H9 (cell line): ENCODE results near the gene IL12RB1. TPM values are rescaled to one million over a fixed set of nuclear protein-coding genes. Genes with fewer than 3 reads are reported as not detected.

ENCODE experiments used
- DNase-seq: peaks from one replicate; pipeline ENCODE4 v3.0.0-alpha.2; 2017
- H2AFZ ChIP-seq: one replicate; pipeline ENCODE4 v1.6.1; 2013; ENCODE audit warnings: mild to moderate bottlenecking, low read length, control low read depth, moderate library complexity
- H2AK5ac ChIP-seq: 2 replicates; pipeline ENCODE4 v1.6.1; 2013; ENCODE audit warnings: low read length, control low read depth, mixed read lengths; ENCODE audit not compliant: insufficient read length
- H2BK120ac ChIP-seq: one replicate; pipeline ENCODE4 v1.6.1; 2013; ENCODE audit warnings: low read depth, mild to moderate bottlenecking, low read length, control low read depth, inconsistent platforms; ENCODE audit not compliant: poor library complexity, severe bottlenecking
- H2BK12ac ChIP-seq: 2 replicates; pipeline ENCODE4 v1.6.1; 2013; ENCODE audit warnings: low read length, control low read depth, mixed read lengths, low read depth; ENCODE audit not compliant: insufficient read length
- H2BK15ac ChIP-seq: 2 replicates; pipeline ENCODE4 v1.6.1; 2013; ENCODE audit warnings: low read depth, low read length, control low read depth
- H2BK20ac ChIP-seq: one replicate; pipeline ENCODE4 v1.6.1; 2013; ENCODE audit warnings: low read depth, mild to moderate bottlenecking, low read length, control low read depth, inconsistent platforms; ENCODE audit not compliant: poor library complexity, severe bottlenecking
- H2BK5ac ChIP-seq: 2 replicates; pipeline ENCODE4 v1.6.1; 2013; ENCODE audit warnings: low read length, control low read depth, mixed read lengths; ENCODE audit not compliant: insufficient read length
- H3K14ac ChIP-seq: 2 replicates; pipeline ENCODE4 v1.6.1; 2013; ENCODE audit warnings: low read length, control low read depth; ENCODE audit not compliant: insufficient read depth
- H3K18ac ChIP-seq: 2 replicates; pipeline ENCODE4 v1.6.1; 2013; ENCODE audit warnings: low read depth, mild to moderate bottlenecking, mixed read lengths, low read length, control low read depth; ENCODE audit not compliant: insufficient read length
- H3K23ac ChIP-seq: 2 replicates; pipeline ENCODE4 v1.6.1; 2013; ENCODE audit warnings: low read length, control low read depth, mixed read lengths, low read depth; ENCODE audit not compliant: insufficient read length
- H3K23me2 ChIP-seq: 2 replicates; pipeline ENCODE4 v1.6.1; 2013; ENCODE audit warnings: low read depth, mild to moderate bottlenecking, mixed read lengths, low read length, control low read depth; ENCODE audit not compliant: insufficient read length, poor library complexity, severe bottlenecking
- H3K27ac ChIP-seq: 2 replicates; pipeline ENCODE4 v1.5.1; 2013; ENCODE audit warnings: low read length, control low read depth, mixed read lengths, low read depth; ENCODE audit not compliant: insufficient read length
- H3K27me3 ChIP-seq: 2 replicates; pipeline ENCODE4 v1.6.1; 2013; ENCODE audit warnings: low read length, control low read depth, inconsistent platforms; ENCODE audit not compliant: insufficient read depth
- H3K4ac ChIP-seq: 2 replicates; pipeline ENCODE4 v1.6.1; 2013; ENCODE audit warnings: low read depth, mild to moderate bottlenecking, control low read depth, inconsistent platforms, low read length, moderate library complexity
- H3K4me1 ChIP-seq: 2 replicates; pipeline ENCODE4 v1.6.1; 2013; ENCODE audit warnings: low read length, control low read depth, inconsistent platforms; ENCODE audit not compliant: insufficient read depth
- H3K4me2 ChIP-seq: 2 replicates; pipeline ENCODE4 v1.6.1; 2013; ENCODE audit warnings: low read length, control low read depth, mixed read lengths; ENCODE audit not compliant: insufficient read length, insufficient read depth
- H3K56ac ChIP-seq: 2 replicates; pipeline ENCODE4 v1.6.1; 2013; ENCODE audit warnings: low read depth, mild to moderate bottlenecking, mixed read lengths, low read length, control low read depth; ENCODE audit not compliant: insufficient read length
- H3K79me1 ChIP-seq: 2 replicates; pipeline ENCODE4 v1.6.1; 2013; ENCODE audit warnings: low read depth, mild to moderate bottlenecking, moderate library complexity, low read length, control low read depth, inconsistent platforms; ENCODE audit not compliant: insufficient read depth, poor library complexity, severe bottlenecking
- H3K79me2 ChIP-seq: 2 replicates; pipeline ENCODE4 v1.6.1; 2013; ENCODE audit warnings: low read length, control low read depth, inconsistent platforms; ENCODE audit not compliant: insufficient read depth
- H3K9ac ChIP-seq: 2 replicates; pipeline ENCODE4 v1.6.1; 2013; ENCODE audit warnings: low read length, control low read depth, mixed read lengths; ENCODE audit not compliant: insufficient read length; ENCODE audit errors: extremely low read depth
- H3K9me3 ChIP-seq: one replicate; pipeline ENCODE4 v1.6.1; 2013; ENCODE audit warnings: low read depth, low read length, inconsistent platforms; ENCODE audit not compliant: control insufficient read depth
- H3T11ph ChIP-seq: one replicate; pipeline ENCODE4 v1.6.1; 2013; ENCODE audit warnings: mild to moderate bottlenecking, low read length, control low read depth, inconsistent platforms
- H4K20me1 ChIP-seq: one replicate; pipeline ENCODE4 v1.6.1; 2013; ENCODE audit not compliant: control insufficient read depth, insufficient read length, insufficient read depth
- H4K5ac ChIP-seq: 2 replicates; pipeline ENCODE4 v1.6.1; 2013; ENCODE audit warnings: low read depth, mild to moderate bottlenecking, mixed read lengths, low read length, control low read depth; ENCODE audit not compliant: insufficient read length
- H4K8ac ChIP-seq: replicated peaks from 2 replicates; pipeline ENCODE4 v1.6.1; 2013; ENCODE audit warnings: low read length, control low read depth, mixed read lengths, low read depth; ENCODE audit not compliant: insufficient read length
- H4K91ac ChIP-seq: 2 replicates; pipeline ENCODE4 v1.6.1; 2013; ENCODE audit warnings: low read depth, mild to moderate bottlenecking, moderate library complexity, mixed read lengths, low read length, control low read depth; ENCODE audit not compliant: insufficient read length
- H3K27ac Mint-ChIP-seq, 3 experiments: 2 replicates in 2 of 3; 3 replicates in 1 of 3; pipeline ENCODE4 v1.8.0; 2020 to 2021; ENCODE audit warnings: mixed read lengths in 3 of 3, mild to moderate bottlenecking in 1 of 3, moderate library complexity in 1 of 3
- H3K27me3 Mint-ChIP-seq: 2 replicates; pipeline ENCODE4 v1.8.0; 2021; ENCODE audit warnings: low read depth, mild to moderate bottlenecking, moderate library complexity, mixed read lengths
- H3K36me3 Mint-ChIP-seq, 3 experiments: 2 replicates in 2 of 3; 3 replicates in 1 of 3; pipeline ENCODE4 v1.8.0; 2020 to 2021; ENCODE audit warnings: low read depth in 3 of 3, mixed read lengths in 3 of 3; ENCODE audit not compliant: insufficient read depth in 1 of 3
- H3K4me1 Mint-ChIP-seq, 2 experiments: 2 replicates each; pipeline ENCODE4 v1.8.0; 2020; ENCODE audit warnings: mixed read lengths in 2 of 2
- H3K4me3 Mint-ChIP-seq, 2 experiments: 2 replicates in 1 of 2; 3 replicates in 1 of 2; pipeline ENCODE4 v1.8.0; 2020 to 2021; ENCODE audit warnings: mild to moderate bottlenecking in 2 of 2, mixed read lengths in 2 of 2, moderate library complexity in 1 of 2
- H3K9me3 Mint-ChIP-seq, 2 experiments: 2 replicates in 1 of 2; 3 replicates in 1 of 2; pipeline ENCODE4 v1.8.0; 2020; ENCODE audit warnings: mild to moderate bottlenecking in 2 of 2, mixed read lengths in 2 of 2, moderate library complexity in 1 of 2
- CTCF ChIP-seq: fragments of 200-600 bp; sonication (generic); conservative IDR thresholded peaks from 3 replicates; pipeline ENCODE4 v1.8.0; 2021; ENCODE audit warnings: antibody characterized with exemption, mild to moderate bottlenecking
- WGBS: extraction: QIAGEN DNeasy Blood & Tissue Kit; methylation state at CpG from one replicate; pipeline ENCODE4 v1.1.7; 2013; ENCODE audit warnings: missing lambda C conversion rate, low lambda C conversion rate, mixed read lengths; ENCODE audit not compliant: insufficient read length; ENCODE audit errors: extremely low coverage; 5-methylcytosine and 5-hydroxymethylcytosine counted together
- total RNA-seq: library from RNA; stranded (reverse); gene quantifications from 2 replicates; pipeline ENCODE4 v1.2.1, GENCODE V29; 2021

IL12RB1 gene
- total RNA-seq, 1 experiment from 2014 or later = not detected

GRCh38 chr19:18045307-18046050 is 41.3 kb downstream of the IL12RB1 start:
- H3K27ac ChIP-seq = no peak overlapping the region
- no peaks in the 10 kb centered on the region for H3K4me1 ChIP-seq
- no peak overlapping the region for H3T11ph ChIP-seq
- H3K18ac ChIP-seq = no peak overlapping the region
- no peak overlapping the region for H3K56ac ChIP-seq
- H3K9me3 ChIP-seq = no peaks in the 10 kb centered on the region
- H3K4me2 ChIP-seq = no peak overlapping the region
- no peak overlapping the region for H4K5ac ChIP-seq
- H2AK5ac ChIP-seq = peak overlapping the region; percentile 70
- Mint-ChIP-seq H3K27ac (peak overlapping the region in 2 of 3 experiments; percentile 28 to 67; a peak in 2 of 7 replicates), H3K4me3 (peak overlapping the region in 1 of 2 experiments; percentile 17; a peak in 1 of 5 replicates), H3K36me3 (no peaks in the 10 kb centered on the region), H3K9me3 (peaks cover 2 to 6% of the 10 kb centered on the region in 2 experiments; a peak in 3 of 5 replicates), H3K4me1 (peaks cover 3 to 6% of the 10 kb centered on the region in 2 experiments), H3K27me3 (peaks cover 7% of the 10 kb centered on the region)
- no peak overlapping the region for H2BK15ac ChIP-seq
- H4K8ac ChIP-seq = no peak overlapping the region
- no peaks in the 10 kb centered on the region; the same call in 1 of the 2 replicates for H3K27me3 ChIP-seq
- H3K23me2 ChIP-seq = no peaks in the 10 kb centered on the region
- no peak for TF ChIP-seq CTCF
- H2BK12ac ChIP-seq = no peak overlapping the region
- no peak overlapping the region for H3K23ac ChIP-seq
- peak overlapping the region; percentile 73 for H4K91ac ChIP-seq
- no peak overlapping the region for H2BK120ac ChIP-seq
- DNase-seq = no peak
- no peak overlapping the region for H2BK5ac ChIP-seq
- no peak overlapping the region for H3K4ac ChIP-seq
- H3K79me1 ChIP-seq = no peaks in the 10 kb centered on the region
- H2AFZ ChIP-seq = no peak overlapping the region
- no peaks in the 10 kb centered on the region for H4K20me1 ChIP-seq
- H3K79me2 ChIP-seq = no peaks in the 10 kb centered on the region
- peak overlapping the region; percentile 35; the same call in 1 of the 2 replicates for H3K14ac ChIP-seq
- H2BK20ac ChIP-seq = no peak overlapping the region
- no CpG with 5 or more reads among the region's 7 CpGs for WGBS
- H3K9ac ChIP-seq = peak overlapping the region; percentile 8
